H1 (cell line): ENCODE data around the gene SPATA21. TPM values are rescaled to one million over a fixed set of nuclear protein-coding genes. Genes with fewer than 3 reads are reported as not detected.
A peak's percentile ranks its signal among the peaks of the same experiment; 100 is the strongest.

Experiments used
- GTF2F1 ChIP-seq: IDR thresholded peaks from 2 replicates; pipeline ENCODE4 v1.6.1; 2012; ENCODE audit warnings: low read depth, low read length, improper control_type of control experiment, borderline replicate concordance
- MAFK ChIP-seq: IDR thresholded peaks from 2 replicates; pipeline ENCODE4 v1.6.1; 2012; ENCODE audit warnings: low read depth, mild to moderate bottlenecking, improper control_type of control experiment, low read length
- POLR2AphosphoS5 ChIP-seq: IDR thresholded peaks from 2 replicates; pipeline ENCODE4 v1.6.1; 2011; ENCODE audit warnings: low read depth, low read length
- SP2 ChIP-seq: IDR thresholded peaks from 2 replicates; pipeline ENCODE4 v1.6.1; 2012; ENCODE audit warnings: mild to moderate bottlenecking, low read length, inconsistent platforms
- SRF ChIP-seq: IDR thresholded peaks from 2 replicates; pipeline ENCODE4 v1.6.1; 2011; ENCODE audit warnings: mild to moderate bottlenecking, low read depth, low read length, moderate library complexity
- polyA plus RNA-seq, 7 experiments: library from polyadenylated mRNA; depleted of rRNA in 3 of 7; stranded (reverse) in 5 of 7; unstranded in 2 of 7; fragments of >200 nt in 5 of 7; fragments of 200-250 nt in 2 of 7; gene quantifications; 1 replicate in 5 of 7; 2 replicates in 1 of 7; 4 replicates in 1 of 7; pipeline versions ENCODE4 v1.2.1 to v1.2.3, GENCODE V29; 2011 to 2013; ENCODE audit warnings: missing spikeins in 2 of 7, mixed read lengths in 2 of 7
- total RNA-seq: library from RNA; stranded (reverse); fragmentation: NEBNext Ultra II Directional; extraction: Animal tissue kit (Norgen Biotek cat#: 25700); gene quantifications from 2 replicates; pipeline ENCODE4 v1.2.1, GENCODE V29; 2021
- TF ChIP-seq, protein P1 (sequence below): fragments of 300-600 bp; sonication (generic); IDR thresholded peaks from 2 replicates; pipeline ENCODE4 v1.7.1; 2012; ENCODE audit warnings: low read length, moderate library complexity, mild to moderate bottlenecking, inconsistent platforms; ENCODE audit not compliant: insufficient replicate concordance
- TF ChIP-seq, protein P2 (sequence below), 3 experiments: IDR thresholded peaks; 1 replicate in 2 of 3; 2 replicates in 1 of 3; pipeline versions ENCODE4 v1.5.1 to v1.6.1; 2011; ENCODE audit warnings: low read length in 3 of 3, mild to moderate bottlenecking in 3 of 3, inconsistent platforms in 2 of 3, low read depth in 1 of 3, moderate library complexity in 1 of 3; ENCODE audit not compliant: insufficient read depth in 1 of 3; ENCODE audit errors: control extremely low read depth in 1 of 3

Gene SPATA21
- total and polyA plus RNA-seq, 2 of the 8 experiments (the other 6 are each of a cell fraction or from before 2014, with no cell fraction given) = not detected

DNA sequence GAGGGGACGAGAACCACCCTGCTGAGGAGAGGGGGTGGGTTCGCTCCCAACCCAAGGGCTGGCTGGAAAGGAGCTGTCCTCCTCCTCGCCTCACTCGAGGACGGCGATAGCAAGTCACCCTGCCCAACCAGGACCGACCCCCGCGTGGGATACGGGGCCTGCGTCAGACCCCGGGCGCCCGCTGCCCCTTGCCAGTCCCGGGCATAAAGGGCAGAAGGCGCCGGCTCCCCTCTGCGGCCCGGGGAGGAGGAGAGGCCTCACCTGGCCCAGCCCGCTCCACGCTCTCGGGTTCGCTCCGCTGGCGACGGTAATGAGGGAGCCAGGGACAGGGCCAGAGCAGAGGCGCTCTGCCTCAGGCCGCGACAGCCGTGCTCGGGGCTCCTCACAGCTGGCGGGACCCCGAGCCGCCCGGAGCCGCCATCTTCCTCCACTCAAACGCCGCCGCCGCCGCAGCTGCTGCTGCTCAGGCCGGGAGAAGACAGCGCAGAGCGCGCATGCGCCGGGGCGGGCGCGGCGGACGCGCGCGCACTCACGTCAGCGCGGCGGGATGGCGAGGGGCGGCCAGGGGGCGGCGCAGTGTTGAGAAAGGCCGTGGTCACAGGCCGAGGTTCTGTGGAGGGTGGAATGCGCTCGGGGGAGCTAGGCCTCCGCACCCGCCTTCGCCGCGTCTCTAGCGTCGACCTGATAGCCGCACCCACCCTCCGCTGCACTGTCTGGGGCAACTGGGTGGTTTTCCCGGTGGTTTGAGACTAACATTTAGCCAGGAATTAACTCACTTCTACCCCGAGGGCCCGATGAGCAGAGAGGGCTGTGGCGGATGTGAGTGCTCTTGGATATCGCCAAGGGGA, 85.0 kb downstream of the SPATA21 start, which contains the start of gene FBXO42 (continued):
- TF ChIP-seq, protein P1, sequence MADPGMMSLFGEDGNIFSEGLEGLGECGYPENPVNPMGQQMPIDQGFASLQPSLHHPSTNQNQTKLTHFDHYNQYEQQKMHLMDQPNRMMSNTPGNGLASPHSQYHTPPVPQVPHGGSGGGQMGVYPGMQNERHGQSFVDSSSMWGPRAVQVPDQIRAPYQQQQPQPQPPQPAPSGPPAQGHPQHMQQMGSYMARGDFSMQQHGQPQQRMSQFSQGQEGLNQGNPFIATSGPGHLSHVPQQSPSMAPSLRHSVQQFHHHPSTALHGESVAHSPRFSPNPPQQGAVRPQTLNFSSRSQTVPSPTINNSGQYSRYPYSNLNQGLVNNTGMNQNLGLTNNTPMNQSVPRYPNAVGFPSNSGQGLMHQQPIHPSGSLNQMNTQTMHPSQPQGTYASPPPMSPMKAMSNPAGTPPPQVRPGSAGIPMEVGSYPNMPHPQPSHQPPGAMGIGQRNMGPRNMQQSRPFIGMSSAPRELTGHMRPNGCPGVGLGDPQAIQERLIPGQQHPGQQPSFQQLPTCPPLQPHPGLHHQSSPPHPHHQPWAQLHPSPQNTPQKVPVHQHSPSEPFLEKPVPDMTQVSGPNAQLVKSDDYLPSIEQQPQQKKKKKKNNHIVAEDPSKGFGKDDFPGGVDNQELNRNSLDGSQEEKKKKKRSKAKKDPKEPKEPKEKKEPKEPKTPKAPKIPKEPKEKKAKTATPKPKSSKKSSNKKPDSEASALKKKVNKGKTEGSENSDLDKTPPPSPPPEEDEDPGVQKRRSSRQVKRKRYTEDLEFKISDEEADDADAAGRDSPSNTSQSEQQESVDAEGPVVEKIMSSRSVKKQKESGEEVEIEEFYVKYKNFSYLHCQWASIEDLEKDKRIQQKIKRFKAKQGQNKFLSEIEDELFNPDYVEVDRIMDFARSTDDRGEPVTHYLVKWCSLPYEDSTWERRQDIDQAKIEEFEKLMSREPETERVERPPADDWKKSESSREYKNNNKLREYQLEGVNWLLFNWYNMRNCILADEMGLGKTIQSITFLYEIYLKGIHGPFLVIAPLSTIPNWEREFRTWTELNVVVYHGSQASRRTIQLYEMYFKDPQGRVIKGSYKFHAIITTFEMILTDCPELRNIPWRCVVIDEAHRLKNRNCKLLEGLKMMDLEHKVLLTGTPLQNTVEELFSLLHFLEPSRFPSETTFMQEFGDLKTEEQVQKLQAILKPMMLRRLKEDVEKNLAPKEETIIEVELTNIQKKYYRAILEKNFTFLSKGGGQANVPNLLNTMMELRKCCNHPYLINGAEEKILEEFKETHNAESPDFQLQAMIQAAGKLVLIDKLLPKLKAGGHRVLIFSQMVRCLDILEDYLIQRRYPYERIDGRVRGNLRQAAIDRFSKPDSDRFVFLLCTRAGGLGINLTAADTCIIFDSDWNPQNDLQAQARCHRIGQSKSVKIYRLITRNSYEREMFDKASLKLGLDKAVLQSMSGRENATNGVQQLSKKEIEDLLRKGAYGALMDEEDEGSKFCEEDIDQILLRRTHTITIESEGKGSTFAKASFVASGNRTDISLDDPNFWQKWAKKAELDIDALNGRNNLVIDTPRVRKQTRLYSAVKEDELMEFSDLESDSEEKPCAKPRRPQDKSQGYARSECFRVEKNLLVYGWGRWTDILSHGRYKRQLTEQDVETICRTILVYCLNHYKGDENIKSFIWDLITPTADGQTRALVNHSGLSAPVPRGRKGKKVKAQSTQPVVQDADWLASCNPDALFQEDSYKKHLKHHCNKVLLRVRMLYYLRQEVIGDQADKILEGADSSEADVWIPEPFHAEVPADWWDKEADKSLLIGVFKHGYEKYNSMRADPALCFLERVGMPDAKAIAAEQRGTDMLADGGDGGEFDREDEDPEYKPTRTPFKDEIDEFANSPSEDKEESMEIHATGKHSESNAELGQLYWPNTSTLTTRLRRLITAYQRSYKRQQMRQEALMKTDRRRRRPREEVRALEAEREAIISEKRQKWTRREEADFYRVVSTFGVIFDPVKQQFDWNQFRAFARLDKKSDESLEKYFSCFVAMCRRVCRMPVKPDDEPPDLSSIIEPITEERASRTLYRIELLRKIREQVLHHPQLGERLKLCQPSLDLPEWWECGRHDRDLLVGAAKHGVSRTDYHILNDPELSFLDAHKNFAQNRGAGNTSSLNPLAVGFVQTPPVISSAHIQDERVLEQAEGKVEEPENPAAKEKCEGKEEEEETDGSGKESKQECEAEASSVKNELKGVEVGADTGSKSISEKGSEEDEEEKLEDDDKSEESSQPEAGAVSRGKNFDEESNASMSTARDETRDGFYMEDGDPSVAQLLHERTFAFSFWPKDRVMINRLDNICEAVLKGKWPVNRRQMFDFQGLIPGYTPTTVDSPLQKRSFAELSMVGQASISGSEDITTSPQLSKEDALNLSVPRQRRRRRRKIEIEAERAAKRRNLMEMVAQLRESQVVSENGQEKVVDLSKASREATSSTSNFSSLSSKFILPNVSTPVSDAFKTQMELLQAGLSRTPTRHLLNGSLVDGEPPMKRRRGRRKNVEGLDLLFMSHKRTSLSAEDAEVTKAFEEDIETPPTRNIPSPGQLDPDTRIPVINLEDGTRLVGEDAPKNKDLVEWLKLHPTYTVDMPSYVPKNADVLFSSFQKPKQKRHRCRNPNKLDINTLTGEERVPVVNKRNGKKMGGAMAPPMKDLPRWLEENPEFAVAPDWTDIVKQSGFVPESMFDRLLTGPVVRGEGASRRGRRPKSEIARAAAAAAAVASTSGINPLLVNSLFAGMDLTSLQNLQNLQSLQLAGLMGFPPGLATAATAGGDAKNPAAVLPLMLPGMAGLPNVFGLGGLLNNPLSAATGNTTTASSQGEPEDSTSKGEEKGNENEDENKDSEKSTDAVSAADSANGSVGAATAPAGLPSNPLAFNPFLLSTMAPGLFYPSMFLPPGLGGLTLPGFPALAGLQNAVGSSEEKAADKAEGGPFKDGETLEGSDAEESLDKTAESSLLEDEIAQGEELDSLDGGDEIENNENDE = no peak
- TF ChIP-seq MAFK (no peak), POLR2AphosphoS5 (peak; percentile 88; the same call in 1 of the 2 replicates), SP2 (no peak), GTF2F1 (no peak; the same call in 1 of the 2 replicates), SRF (no peak)
- TF ChIP-seq, protein P2, sequence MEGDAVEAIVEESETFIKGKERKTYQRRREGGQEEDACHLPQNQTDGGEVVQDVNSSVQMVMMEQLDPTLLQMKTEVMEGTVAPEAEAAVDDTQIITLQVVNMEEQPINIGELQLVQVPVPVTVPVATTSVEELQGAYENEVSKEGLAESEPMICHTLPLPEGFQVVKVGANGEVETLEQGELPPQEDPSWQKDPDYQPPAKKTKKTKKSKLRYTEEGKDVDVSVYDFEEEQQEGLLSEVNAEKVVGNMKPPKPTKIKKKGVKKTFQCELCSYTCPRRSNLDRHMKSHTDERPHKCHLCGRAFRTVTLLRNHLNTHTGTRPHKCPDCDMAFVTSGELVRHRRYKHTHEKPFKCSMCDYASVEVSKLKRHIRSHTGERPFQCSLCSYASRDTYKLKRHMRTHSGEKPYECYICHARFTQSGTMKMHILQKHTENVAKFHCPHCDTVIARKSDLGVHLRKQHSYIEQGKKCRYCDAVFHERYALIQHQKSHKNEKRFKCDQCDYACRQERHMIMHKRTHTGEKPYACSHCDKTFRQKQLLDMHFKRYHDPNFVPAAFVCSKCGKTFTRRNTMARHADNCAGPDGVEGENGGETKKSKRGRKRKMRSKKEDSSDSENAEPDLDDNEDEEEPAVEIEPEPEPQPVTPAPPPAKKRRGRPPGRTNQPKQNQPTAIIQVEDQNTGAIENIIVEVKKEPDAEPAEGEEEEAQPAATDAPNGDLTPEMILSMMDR (IDR thresholded peaks at IDR 0.05; ENCODE audit: control extremely low read depth in 1 of 3, insufficient read depth in 1 of 3, low read depth in 1 of 3, low read length in 3 of 3) = peak; percentile 31 to 60 (median 48)
